HepG2 (cell line): ENCODE results near the gene LYRM2.

Experiments used
- CTCF ChIP-seq: sonication (generic); formaldehyde crosslinking; IDR thresholded peaks from 2 replicates; pipeline ENCODE4 v1.5.0; 2020; ENCODE audit warnings: mild to moderate bottlenecking, missing genetic modification reagents, moderate library complexity
- POLR2A ChIP-seq, 2 experiments: IDR thresholded peaks; 2 replicates each; pipeline ENCODE4 v1.6.1; 2011; ENCODE audit warnings: low read depth in 2 of 2, low read length in 2 of 2, mild to moderate bottlenecking in 1 of 2, moderate library complexity in 1 of 2; ENCODE audit not compliant: insufficient read depth in 1 of 2
- RARA ChIP-seq: IDR thresholded peaks from 2 replicates; pipeline ENCODE4 v1.6.1; 2016; ENCODE audit warnings: missing genetic modification reagents, missing compliant biosample characterization
- SIN3B ChIP-seq: fragments of 150-350 bp; IDR thresholded peaks from 2 replicates; pipeline ENCODE4 v1.6.1; 2014; ENCODE audit warnings: low read length
- SMAD3 ChIP-seq: sonication (generic); formaldehyde crosslinking; IDR thresholded peaks from 2 replicates; pipeline ENCODE4 v1.4.0; 2020; ENCODE audit warnings: missing genetic modification reagents
- STAT6 ChIP-seq: sonication (generic); formaldehyde crosslinking; IDR thresholded peaks from 2 replicates; pipeline ENCODE4 v1.4.0; 2020; ENCODE audit warnings: missing genetic modification reagents, mild to moderate bottlenecking, borderline replicate concordance
- ZBTB10 ChIP-seq: sonication (generic); formaldehyde crosslinking; IDR thresholded peaks from 2 replicates; pipeline ENCODE4 v1.4.0; 2020; ENCODE audit warnings: missing genetic modification reagents, borderline replicate concordance
- ZFP1 ChIP-seq: IDR thresholded peaks from 2 replicates; pipeline ENCODE4 v1.6.1; 2016
- ZNF354B ChIP-seq: sonication (generic); formaldehyde crosslinking; IDR thresholded peaks from 2 replicates; pipeline ENCODE4 v1.8.0; 2022; ENCODE audit warnings: mild to moderate bottlenecking, missing genetic modification reagents
- ZNF558 ChIP-seq: sonication (generic); formaldehyde crosslinking; IDR thresholded peaks from 2 replicates; pipeline ENCODE4 v1.9.0; 2022; ENCODE audit warnings: mild to moderate bottlenecking, missing genetic modification reagents, borderline replicate concordance
- ZNF615 ChIP-seq: sonication (generic); formaldehyde crosslinking; IDR thresholded peaks from 2 replicates; pipeline ENCODE4 v1.5.0; 2020; ENCODE audit warnings: mild to moderate bottlenecking, missing genetic modification reagents, borderline replicate concordance

- TF ChIP-seq CTCF (CRISPR knock-in tag) (no peak), SMAD3 (no peak), ZFP1 (CRISPR knock-in tag) (no peak), ZNF558 (CRISPR knock-in tag) (no peak), POLR2A (IDR thresholded peaks at IDR 0.05; ENCODE audit: insufficient read depth in 1 of 2, low read depth in 2 of 2, low read length in 2 of 2) (no peak), ZNF354B (no peak), ZNF615 (CRISPR knock-in tag) (no peak), SIN3B (no peak), RARA (CRISPR knock-in tag) (no peak), ZBTB10 (CRISPR knock-in tag) (no peak), STAT6 (CRISPR knock-in tag) (no peak)
Observed at GRCh38 chr6:89583559-89583958, 55.0 kb downstream of the LYRM2 start.
